GM08714 (cell line): ENCODE data around the gene UQCRFS1.
"Not testable (repeated sequence)": the region's sequence is repeated elsewhere in the genome, so short reads cannot be mapped to it uniquely, and the experiment has no call there.

Experiments
- H3K4me3 ChIP-seq: fragments of 200-500 bp; sonication (Bioruptor generic); 2 replicates; pipeline ENCODE4 v1.5.1; 2014; ENCODE audit warnings: mild to moderate bottlenecking, low read length, inconsistent platforms
- ZNF274 ChIP-seq: IDR thresholded peaks from 2 replicates; pipeline ENCODE4 v1.6.1; 2012; ENCODE audit warnings: mild to moderate bottlenecking, low read depth, low read length

The UQCRFS1 gene

GRCh38 chr19:29241324-29241723, 28.4 kb upstream of the UQCRFS1 start:
- H3K4me3 ChIP-seq: no peak overlapping the region
- TF ChIP-seq ZNF274: no peak

- TF ChIP-seq ZNF274: no peak
- H3K4me3 ChIP-seq: no peak overlapping the region
Measured at GRCh38 chr19:29239213-29239776, 26.3 kb upstream of the UQCRFS1 start.

GRCh38 chr19:29233591-29233990, 20.6 kb upstream of the UQCRFS1 start:
- no peak for TF ChIP-seq ZNF274

GRCh38 chr19:29232315-29232852, 19.4 kb upstream of the UQCRFS1 start:
- no peak for TF ChIP-seq ZNF274
- no peak overlapping the region for H3K4me3 ChIP-seq

More at GRCh38 chr19:29233591-29233990, 20.6 kb upstream of the UQCRFS1 start:
- H3K4me3 ChIP-seq: no peak overlapping the region

GRCh38 chr19:29231306-29231705, 18.4 kb upstream of the UQCRFS1 start:
- not testable (repeated sequence) for H3K4me3 ChIP-seq

- H3K4me3 ChIP-seq: no peak overlapping the region
Measured at GRCh38 chr19:29217616-29218015, 4.7 kb upstream of the UQCRFS1 start.

GRCh38 chr19:29216021-29216420, 3.1 kb upstream of the UQCRFS1 start:
- no peak overlapping the region for H3K4me3 ChIP-seq
- no peak for TF ChIP-seq ZNF274

More at GRCh38 chr19:29217616-29218015, 4.7 kb upstream of the UQCRFS1 start:
- TF ChIP-seq ZNF274: no peak

GRCh38 chr19:29215322-29215845, 2.4 kb upstream of the UQCRFS1 start:
- TF ChIP-seq ZNF274: no peak
- no peak overlapping the region for H3K4me3 ChIP-seq

- no peak for TF ChIP-seq ZNF274
- no peak overlapping the region for H3K4me3 ChIP-seq
Measured at GRCh38 chr19:29214411-29214810, 1.5 kb upstream of the UQCRFS1 start.

GRCh38 chr19:29212356-29212647, 649 bp downstream of the UQCRFS1 start:
- TF ChIP-seq ZNF274: no peak
- H3K4me3 ChIP-seq: peak overlapping the region; percentile 100

- H3K4me3 ChIP-seq: peak overlapping the region; percentile 100
Measured at GRCh38 chr19:29211562-29212355, 1.2 kb downstream of the UQCRFS1 start.

GRCh38 chr19:29211041-29211440, 1.9 kb downstream of the UQCRFS1 start:
- H3K4me3 ChIP-seq: peak overlapping the region; percentile 100; the same call in 1 of the 2 replicates

More at GRCh38 chr19:29211562-29212355, 1.2 kb downstream of the UQCRFS1 start:
- TF ChIP-seq ZNF274: no peak

- not testable (repeated sequence) for H3K4me3 ChIP-seq
Measured at GRCh38 chr19:29210502-29210901, 2.4 kb downstream of the UQCRFS1 start.

GRCh38 chr19:29207403-29208187, 5.4 kb downstream of the UQCRFS1 start:
- H3K4me3 ChIP-seq: not testable (repeated sequence)

- no peak overlapping the region for H3K4me3 ChIP-seq
- no peak for TF ChIP-seq ZNF274
Measured at GRCh38 chr19:29206453-29206852, 6.5 kb downstream of the UQCRFS1 start.
